K562 (cell line): ENCODE results near the gene TBL2. TPM values are rescaled to one million over a fixed set of nuclear protein-coding genes. Genes with fewer than 3 reads are reported as not detected.

Experiments used
- BRD4 ChIP-seq: fragments of 200-600 bp; sonication (generic); IDR thresholded peaks from 2 replicates; pipeline ENCODE4 v1.6.1; 2017; ENCODE audit warnings: inconsistent platforms
- CHD2 ChIP-seq: IDR thresholded peaks from 2 replicates; pipeline ENCODE4 v1.6.1; 2011; ENCODE audit warnings: low read depth, low read length
- E2F6 ChIP-seq, 2 experiments: IDR thresholded peaks; 2 replicates each; pipeline ENCODE4 v1.6.1; 2011; ENCODE audit warnings: borderline replicate concordance in 1 of 2, control low read depth in 1 of 2, low read depth in 1 of 2, low read length in 1 of 2, mild to moderate bottlenecking in 1 of 2, mixed read lengths in 1 of 2, moderate library complexity in 1 of 2; ENCODE audit not compliant: insufficient read depth in 1 of 2, insufficient read length in 1 of 2, poor library complexity in 1 of 2, severe bottlenecking in 1 of 2; ENCODE audit errors: extremely low read depth in 1 of 2
- ELF4 ChIP-seq: fragments of 450-650 bp; formaldehyde crosslinking; IDR thresholded peaks from 2 replicates; pipeline ENCODE4 v1.4.0; 2022; ENCODE audit warnings: missing genetic modification characterization
- HCFC1 ChIP-seq: IDR thresholded peaks from 2 replicates; pipeline ENCODE4 v1.6.1; 2012; ENCODE audit warnings: low read depth, low read length, improper control_type of control experiment
- HES1 ChIP-seq: fragments of 450-650 bp; IDR thresholded peaks from 2 replicates; pipeline ENCODE4 v1.6.1; 2016; ENCODE audit warnings: low read depth, mild to moderate bottlenecking, moderate library complexity
- KDM5B ChIP-seq: fragments of 200-600 bp; sonication (generic); IDR thresholded peaks from 2 replicates; pipeline ENCODE4 v1.6.1; 2012; ENCODE audit warnings: low read depth, mild to moderate bottlenecking, moderate library complexity, low read length, control low read depth, inconsistent platforms; ENCODE audit not compliant: insufficient replicate concordance
- MEIS2 ChIP-seq: fragments of 450-650 bp; IDR thresholded peaks from 2 replicates; pipeline ENCODE4 v1.6.1; 2014; ENCODE audit warnings: mild to moderate bottlenecking; ENCODE audit not compliant: partially characterized antibody
- NR1H2 ChIP-seq: sonication (generic); formaldehyde crosslinking; IDR thresholded peaks from 2 replicates; pipeline ENCODE4 v1.4.0; 2020; ENCODE audit warnings: mild to moderate bottlenecking, missing genetic modification reagents
- SNRNP70 ChIP-seq: fragments of 200-400 bp; formaldehyde crosslinking; optimal IDR thresholded peaks from 2 replicates; pipeline ENCODE3; 2017; ENCODE audit warnings: low read depth, low read length
- ZBTB12 ChIP-seq: fragments of 250-450 bp; sonication (Bioruptor Pico); IDR thresholded peaks from 2 replicates; pipeline ENCODE4 v1.4.0; 2020
- ZBTB40 ChIP-seq, 2 experiments: fragments of 450-650 bp in 1 of 2; sonication (generic) in 1 of 2; formaldehyde crosslinking in 1 of 2; IDR thresholded peaks; 2 replicates each; pipeline versions ENCODE4 v1.7.1 to v1.9.0; 2016 to 2022; ENCODE audit warnings: inconsistent platforms in 1 of 2, mild to moderate bottlenecking in 1 of 2, missing genetic modification reagents in 1 of 2
- ZNF311 ChIP-seq: fragments of 250-450 bp; sonication (Bioruptor Pico); IDR thresholded peaks from 2 replicates; pipeline ENCODE4 v1.4.0; 2020; ENCODE audit warnings: mild to moderate bottlenecking, moderate library complexity
- ZNF77 ChIP-seq: fragments of 250-450 bp; sonication (Bioruptor Pico); IDR thresholded peaks from 2 replicates; pipeline ENCODE4 v1.5.0; 2020
- polyA plus RNA-seq, 8 experiments: library from polyadenylated mRNA; depleted of rRNA in 4 of 8; stranded (reverse) in 5 of 8; unstranded in 3 of 8; fragments of >200 nt; fragmentation: Nextera tagmentation in 2 of 8; fragmentation: Illumina TruSeq in 1 of 8; extraction: Ambion mirVana in 2 of 8; extraction: Trizol in 1 of 8; gene quantifications; 2 replicates each; pipeline versions ENCODE4 v1.2.1 to v1.2.3, GENCODE V29; 2011 to 2014; ENCODE audit warnings: inconsistent platforms in 1 of 8, missing spikeins in 1 of 8
- total RNA-seq, 7 experiments: library from RNA; depleted of rRNA in 6 of 7; stranded (reverse); fragments of >200 nt in 6 of 7; fragmentation: Illumina TruSeq in 2 of 7; extraction: Trizol in 2 of 7; gene quantifications; 2 replicates each; pipeline versions ENCODE4 v1.2.1 to v1.2.3, GENCODE V29; 2011 to 2021; ENCODE audit warnings: low replicate concordance in 1 of 7

TBL2 gene
- total and polyA plus RNA-seq, 9 of the 15 experiments (the other 6 are each of a cell fraction or from before 2014, with no cell fraction given) = 2.5 to 123 (median 49.2) TPM

GRCh38 chr7:73522105-73522872 lies 56.1 kb downstream of the TBL2 start, which contains the start of gene BAZ1B (continued):
- TF ChIP-seq ZBTB40 (IDR thresholded peaks at IDR 0.05) (0 out of 2 replicates have a peak, but pooled peaks have one; percentile 9), ZBTB40 (CRISPR knock-in tag; IDR thresholded peaks at IDR 0.05) (no peak), E2F6 (IDR thresholded peaks at IDR 0.05; ENCODE audit: borderline replicate concordance in 1 of 2, extremely low read depth in 1 of 2, insufficient read depth in 1 of 2, insufficient read length in 1 of 2, low read depth in 1 of 2, low read length in 1 of 2, poor library complexity in 1 of 2, severe bottlenecking in 1 of 2) (peak; percentile 70 to 87), ZBTB12 (peak; percentile 68), SNRNP70 (no peak), HCFC1 (peak; percentile 59), ELF4 (CRISPR knock-in tag) (peak; percentile 74; the same call in 1 of the 2 replicates), ZNF311 (CRISPR knock-in tag) (no peak), HES1 (no peak), NR1H2 (CRISPR knock-in tag) (0 out of 2 replicates have a peak, but pooled peaks have one; percentile 71), KDM5B (peak; percentile 2), MEIS2 (peak; percentile 77), ZNF77 (CRISPR knock-in tag) (no peak), BRD4 (no peak), CHD2 (peak; percentile 87)
